COLO668 (cell line): ENCODE measurements around the gene ASGR2.
"Not testable (repeated sequence)": the region's sequence is repeated elsewhere in the genome, so short reads cannot be mapped to it uniquely, and the experiment has no call there.

Experiments used
- DNase-seq: peaks from one replicate; lab custom pipeline; 2025; ENCODE audit not compliant: unreplicated experiment; lab: John Stamatoyannopoulos, UW

Gene ASGR2

DNA sequence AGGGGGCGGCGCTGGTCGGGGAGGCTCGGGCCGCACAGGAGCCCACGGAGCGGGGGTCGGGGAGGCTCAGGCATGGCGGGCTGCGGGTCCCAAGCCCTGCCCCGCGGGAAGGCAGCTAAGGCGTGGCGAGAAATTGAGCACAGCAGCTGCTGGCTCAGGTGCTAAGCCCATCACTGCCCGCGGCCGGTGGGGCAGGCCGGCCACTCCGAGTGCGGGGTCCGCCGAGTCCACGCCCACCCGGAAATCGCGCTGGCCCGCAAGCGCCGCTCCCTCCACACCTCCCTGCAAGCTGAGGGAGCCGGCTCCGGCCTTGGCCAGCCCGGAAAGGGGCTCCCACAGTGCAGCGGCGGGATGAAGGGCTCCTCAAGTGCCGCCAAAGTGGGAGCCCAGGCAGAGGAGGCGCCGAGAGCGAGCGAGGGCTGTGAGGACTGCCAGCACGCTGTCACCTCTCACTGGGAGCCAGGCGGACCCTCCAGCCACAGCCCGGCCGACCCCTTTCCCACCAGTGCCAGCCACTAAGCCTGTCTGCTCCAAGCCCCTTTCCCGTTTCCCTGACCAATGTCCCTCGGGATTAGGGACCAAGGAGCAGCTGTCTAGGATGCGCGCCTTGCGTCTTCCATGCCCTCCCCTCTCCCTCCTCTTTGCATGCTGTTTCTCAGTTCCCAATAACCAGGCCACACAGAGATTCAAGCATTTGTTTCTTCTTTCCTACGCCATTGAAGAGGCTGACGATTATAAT, 13.8 kb downstream of the ASGR2 start:
- not testable (repeated sequence) for DNase-seq

DNA sequence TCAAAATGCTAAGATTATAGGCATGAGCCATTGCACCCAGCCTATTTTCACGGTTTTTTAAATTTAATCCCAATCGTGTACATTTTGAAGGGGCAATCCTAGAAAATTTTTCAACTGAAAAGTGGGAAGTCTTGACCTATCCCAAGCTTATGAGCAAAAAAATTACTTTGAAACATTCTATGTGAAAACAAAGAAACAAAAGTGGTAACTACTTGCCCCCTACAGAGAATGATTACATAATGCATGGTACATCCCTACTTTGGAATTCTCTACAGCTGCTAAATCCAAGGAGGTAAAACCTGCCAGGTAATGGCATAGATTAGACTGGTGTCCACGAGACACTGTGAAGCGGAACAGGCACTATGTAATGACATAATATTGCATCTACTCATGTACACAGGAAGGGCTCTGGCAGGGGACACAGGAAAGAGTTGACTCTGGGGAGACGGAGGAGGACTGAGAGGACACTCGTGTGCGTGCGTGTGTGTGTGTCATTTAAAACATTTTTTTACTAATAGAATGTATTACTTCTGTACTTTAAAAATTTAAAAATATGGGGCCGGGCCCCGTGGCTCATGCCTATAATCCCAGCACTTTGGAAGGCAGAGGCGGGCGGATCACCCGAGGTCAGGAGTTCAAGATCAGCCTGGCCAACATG, 15.7 kb downstream of the ASGR2 start:
- DNase-seq, result no peak

DNA sequence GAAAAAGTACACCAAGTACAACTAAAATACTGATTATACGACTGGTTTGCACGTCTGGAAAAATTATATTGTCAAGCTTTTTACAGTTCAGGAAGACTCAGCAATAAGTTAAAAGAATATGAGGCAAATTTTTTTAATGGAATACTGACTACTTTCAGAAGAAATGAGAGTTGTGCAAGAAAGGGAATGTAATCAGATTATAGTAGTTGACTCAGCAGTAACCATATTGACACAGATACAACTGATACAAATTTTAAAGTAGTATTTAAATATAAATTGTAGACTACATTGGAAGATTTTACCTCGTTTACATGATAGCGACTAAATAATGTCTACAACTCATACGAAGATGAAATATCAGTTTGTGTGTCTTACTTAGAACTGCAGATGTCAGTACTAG, 16.7 kb downstream of the ASGR2 start:
- no peak for DNase-seq

DNA sequence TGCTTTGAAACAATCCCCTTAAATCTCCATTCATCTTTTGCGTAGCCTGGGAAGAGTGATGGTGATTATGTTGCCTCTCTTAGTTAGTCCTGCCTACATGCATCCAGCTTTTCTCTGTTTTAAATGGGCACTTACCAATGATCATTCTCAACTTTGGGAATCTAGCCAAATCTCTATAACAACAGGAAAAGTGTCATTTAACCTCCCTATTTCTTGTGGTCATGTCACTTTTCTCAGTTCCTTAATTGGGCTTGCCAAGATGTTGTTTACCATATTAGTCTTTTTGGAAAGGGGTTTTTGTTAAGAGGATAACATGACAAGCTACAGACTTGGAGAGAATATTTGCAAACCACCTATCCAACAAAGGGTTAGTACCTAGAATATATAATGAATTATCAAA, 19.0 kb downstream of the ASGR2 start:
- DNase-seq, result no peak

DNA sequence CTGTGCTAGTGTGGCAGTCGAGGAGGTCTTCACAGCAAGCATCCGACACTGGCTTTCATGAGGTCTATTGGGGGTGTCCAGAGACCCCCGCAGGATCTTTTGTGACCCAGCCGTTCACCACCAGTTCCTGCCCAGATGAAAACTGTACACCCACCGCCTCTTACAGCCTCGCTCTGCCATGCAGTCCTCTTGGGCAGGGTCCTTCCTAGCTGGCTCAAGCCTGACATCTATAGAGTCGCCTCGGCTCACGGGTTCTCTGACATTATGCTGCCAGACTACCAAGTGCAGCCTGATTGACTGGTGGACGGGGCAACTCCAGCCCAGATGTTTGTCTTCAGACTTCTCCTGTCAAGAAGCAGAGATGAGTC, 20.0 kb downstream of the ASGR2 start:
- no peak for DNase-seq

DNA sequence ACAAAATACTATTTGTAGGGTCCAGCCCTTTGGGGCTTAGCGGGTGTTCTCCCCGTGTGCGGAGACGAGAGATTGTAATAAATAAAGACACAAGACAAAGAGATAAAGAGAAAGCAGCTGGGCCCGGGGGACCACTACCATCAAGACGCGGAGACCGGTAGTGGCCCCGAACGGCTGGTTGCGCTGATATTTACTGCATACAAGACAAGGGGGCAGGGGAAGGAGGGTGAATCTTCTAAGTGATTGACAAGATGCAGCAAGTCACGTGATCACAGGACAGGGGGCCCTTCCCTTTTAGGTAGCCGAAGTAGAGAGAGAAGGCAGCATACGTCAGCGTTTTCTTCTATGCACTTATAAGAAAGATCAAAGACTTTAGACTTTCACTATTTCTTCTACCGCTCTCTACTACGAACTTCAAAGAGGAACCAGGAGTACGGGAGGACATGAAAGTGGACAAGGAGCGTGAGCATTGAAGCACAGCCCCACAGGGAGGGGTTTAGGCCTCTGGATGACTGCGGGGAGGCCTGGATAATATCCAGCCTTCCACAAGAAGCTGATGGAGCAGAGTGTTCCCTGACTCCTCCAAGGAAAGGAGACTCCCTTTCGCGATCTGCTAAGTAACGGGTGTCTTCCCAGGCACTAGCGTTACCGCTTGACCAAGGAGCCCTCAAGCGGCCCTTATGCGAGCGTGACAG, 23.2 kb downstream of the ASGR2 start:
- not testable (repeated sequence) for DNase-seq

DNA sequence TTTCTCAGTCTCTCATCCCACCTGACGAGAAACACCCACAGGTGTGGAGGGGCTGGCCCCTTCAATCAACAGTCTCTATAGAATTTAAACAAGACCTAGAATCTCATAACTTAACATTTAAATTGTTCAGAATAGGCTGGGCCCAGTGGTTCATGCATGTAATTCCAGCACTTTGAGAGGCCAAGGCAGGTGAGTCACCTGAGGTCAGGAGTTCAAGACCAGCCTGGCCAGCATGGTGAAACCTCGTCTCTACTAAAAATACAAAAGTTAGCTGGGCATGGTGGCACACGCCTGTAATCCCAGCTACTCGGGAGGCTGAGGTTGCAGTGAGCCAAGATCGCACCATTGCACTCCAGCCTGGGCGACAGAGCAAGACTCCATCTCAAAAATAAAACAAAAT, 25.1 kb downstream of the ASGR2 start:
- DNase-seq, result not testable (repeated sequence)

DNA sequence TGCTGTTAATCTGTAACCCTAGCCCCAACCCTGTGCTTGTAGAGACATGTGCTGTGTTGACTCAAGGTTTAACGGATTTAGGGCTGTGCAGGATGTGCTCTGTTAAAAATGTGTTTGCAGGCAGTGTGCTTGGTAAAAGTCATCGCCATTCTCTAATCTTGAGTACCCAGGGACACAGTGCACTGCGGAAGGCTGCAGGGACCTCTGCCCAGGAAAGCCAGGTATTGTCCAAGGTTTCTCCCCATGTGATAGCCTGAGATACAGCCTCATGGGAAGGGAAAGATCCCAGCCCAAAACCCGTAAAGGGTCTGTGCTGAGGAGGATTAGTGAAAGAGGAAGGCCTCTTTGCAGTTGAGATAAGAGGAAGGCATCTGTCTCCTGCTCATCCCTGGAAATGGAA, 26.2 kb downstream of the ASGR2 start:
- DNase-seq, result not testable (repeated sequence)

DNA sequence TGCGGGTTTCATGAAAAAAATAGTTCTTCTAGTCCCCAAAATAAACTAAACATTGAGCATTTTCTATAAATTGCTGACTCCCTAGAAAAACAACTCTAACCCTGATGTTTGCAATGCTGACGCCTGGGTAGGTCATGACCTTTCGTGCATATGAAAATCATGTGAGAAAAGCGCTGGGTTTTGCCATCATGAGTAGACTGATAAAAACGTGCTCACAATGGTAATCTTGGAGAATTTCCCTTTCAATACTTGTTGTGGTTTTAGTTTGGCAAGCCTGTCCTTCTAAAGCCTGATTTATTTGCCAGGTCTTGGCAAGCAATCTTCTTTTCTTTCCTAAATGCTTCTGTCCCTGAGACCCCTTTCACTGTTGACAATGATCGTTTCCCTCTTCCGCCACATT, 30.5 kb downstream of the ASGR2 start:
- no peak for DNase-seq

DNA sequence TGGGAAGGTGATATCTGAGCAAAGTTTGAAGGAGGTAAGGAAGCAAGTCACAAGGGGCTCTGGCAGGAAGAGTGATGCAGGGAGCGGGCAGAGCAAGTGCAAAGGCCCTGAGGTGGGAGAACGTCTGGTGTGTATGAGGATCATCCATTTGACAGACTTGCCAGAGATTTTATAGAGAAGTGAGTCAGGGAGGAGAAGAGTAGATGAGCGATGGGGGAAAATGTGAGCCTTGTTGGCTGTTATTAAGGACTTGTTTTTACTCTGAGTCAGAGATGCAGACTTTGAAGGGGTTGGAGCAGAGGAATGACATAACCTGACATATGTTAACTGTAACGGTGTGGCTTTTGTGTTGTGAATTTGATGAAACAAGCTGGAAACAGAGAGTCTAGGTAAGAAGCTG, 31.0 kb downstream of the ASGR2 start:
- no peak for DNase-seq

DNA sequence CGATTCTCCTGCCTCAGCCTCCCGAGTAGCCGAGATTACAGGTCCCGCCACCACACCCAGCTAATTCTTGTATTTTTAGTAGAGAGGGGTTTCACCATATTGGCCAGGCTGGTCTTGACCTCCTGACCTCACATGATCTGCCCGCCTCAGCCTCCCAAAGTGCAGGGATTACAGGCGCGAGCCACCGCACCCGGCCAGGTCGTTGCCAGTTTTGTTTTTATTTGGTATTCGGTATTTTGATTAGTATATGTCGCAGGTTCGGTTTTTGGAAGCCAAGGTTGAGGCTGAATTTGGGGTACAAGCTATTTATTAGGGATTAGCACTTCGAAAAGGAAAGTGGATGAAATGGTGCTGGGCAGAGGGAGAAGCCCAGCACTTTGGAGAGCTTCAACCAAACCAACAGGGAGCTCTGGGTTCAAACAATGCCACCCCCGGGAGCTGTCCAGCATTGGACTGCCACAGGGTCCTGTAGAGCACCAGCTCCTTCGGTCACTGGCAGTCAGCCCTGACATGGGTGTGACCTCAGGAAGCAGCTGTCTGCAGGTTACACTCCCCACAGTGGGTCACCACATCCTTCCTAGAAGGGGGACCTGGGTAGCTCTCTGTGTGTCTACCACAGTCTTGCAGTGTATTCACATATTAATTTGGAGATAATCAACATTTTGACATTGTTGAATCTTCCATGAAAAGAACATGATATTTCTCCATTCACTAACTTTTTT, 33.1 kb downstream of the ASGR2 start:
- DNase-seq, result no peak

DNA sequence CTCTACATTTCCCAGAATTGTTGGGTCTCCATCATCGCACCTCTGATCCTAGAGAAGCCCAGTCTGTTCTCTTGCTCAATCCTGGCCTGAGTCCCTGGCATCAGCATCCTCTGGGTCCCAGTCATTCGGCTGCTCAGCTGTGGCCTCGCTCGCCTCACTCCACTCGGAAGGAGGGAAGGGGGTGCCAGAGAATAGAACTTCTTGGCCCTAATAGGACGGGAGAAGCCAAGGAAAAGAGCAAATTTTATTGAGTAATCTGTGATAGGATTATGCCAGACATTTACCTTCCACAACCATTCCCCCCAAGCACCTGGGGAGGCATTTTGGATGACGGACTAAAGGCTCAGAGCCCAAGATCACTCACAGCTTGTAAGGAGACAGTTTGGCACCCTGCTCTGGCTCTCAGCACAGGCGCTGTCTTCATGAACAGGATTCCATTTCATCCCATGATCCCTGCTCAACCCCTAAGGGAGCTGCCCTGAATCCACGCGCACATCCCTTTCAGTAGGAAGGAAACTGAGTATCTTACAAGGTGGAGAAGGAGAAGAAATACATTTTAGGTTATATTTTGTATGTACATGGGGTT, 34.1 kb downstream of the ASGR2 start:
- DNase-seq, result no peak

DNA sequence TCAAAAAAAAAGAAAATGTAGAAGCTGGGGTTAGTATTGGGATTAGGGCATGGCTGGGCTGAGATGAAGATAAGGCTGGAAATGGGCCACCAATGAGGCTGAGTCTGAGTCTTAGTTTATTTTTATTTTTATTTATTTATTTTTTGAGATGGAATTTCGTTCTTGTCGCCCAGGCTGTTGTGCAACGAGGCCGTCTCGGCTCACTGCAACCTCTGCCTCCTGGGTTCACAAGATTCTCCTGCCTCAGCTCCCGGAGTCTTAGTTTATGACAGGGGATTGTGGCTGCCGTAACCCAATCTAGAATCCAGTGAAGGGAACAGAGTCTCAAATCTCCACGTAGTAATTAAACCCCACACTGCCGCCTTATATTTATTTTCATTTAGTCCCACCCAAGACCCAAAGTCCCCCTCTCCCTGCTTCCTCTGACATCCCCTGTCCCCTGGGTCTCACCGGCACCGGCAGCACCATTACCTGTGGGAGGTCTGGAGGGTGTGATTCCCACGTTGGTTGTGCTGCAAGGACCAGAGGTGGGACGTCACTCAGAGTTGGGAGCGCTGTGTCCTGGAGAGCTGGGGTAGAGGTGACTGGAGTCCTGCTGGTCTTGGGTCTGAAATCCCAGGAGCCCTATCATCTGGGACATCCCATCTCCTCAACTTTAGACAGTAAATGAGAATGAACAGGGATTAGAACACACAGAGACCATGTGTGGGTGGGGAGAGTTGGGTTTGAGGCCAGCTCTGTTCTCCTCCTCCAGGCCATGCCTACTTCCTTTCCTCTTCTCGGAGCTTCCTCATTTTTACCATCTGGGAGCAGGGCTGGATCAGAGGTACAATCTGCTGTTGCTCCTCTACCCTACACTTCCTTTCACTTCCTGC, 34.8 kb downstream of the ASGR2 start, which contains the start of gene CLEC10A:
Gene CLEC10A (minus strand): TSS at position 671 of the 875 bp plus-strand sequence. CDS start 1,439 bp downstream, outside the sequence.
- no peak for DNase-seq

DNA sequence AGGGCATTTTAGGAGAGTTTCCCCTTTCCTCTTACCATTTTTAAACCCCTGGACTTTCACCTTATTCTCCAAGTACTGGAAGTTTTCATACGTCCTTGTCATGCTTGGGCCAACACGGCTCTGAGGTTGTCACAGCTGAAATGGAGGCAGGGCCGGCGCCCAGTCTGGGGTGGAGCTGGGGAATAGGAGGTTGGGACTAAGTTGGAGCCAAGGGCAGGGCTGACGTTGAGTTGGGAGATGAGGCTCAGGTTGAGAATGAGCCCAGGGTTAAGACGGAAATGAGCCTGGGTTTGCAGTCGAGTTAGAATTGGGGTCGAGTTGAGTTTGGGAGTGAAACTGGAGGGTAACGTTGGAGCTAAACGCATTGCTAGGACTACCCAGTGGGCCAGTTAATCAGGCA, 35.9 kb downstream of the ASGR2 start:
- DNase-seq, result no peak

DNA sequence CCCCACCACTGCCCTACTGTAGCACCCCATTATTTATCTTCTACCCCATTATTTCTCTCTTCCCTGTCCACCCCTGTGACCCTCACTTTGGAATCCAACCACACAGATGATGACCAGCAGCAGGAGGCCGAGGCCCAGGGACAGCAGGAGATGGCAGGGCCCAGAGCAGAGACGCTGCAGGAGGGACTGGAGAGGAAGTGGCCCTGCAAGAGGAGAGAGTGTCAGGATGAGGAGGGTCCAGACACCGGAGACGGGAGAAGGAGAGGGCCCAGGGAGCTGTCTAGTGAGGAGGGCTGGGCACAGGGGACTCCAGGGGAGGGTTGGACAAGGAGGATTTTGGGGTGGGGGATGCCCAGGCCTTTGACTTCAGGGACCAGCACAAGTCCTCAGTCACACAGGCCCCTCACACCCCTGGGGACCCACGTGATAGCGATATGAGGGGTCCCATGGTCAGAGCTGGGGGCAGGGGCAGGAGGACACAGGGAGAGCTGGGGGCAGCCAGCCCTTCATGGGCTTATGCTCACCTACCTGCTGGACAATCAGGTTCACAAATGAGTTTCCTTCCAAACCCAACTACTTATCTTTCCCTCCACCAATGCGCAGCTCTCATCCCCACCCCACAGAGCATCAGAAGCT, 36.6 kb downstream of the ASGR2 start:
- DNase-seq, result no peak

DNA sequence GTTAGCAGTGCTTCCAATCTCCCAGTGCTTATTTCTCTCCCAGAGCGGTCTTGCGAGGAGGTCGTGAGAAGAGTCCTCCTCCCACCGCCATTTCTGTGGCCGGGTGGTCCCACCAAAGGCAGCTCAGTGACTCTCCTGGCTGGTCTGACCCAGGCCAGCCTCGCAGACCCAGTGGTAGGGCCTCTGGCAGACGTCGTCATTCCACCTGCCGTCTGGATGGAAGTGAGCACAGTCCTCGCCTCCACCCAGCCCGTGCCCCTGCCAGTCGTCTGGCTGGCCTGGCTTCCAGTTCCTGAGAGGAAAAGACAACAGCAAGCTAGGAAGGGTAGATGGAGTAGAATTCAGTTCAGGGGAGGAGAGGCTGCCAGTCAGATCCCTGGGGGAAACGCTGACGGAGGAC, 39.7 kb downstream of the ASGR2 start:
- DNase-seq, result no peak

DNA sequence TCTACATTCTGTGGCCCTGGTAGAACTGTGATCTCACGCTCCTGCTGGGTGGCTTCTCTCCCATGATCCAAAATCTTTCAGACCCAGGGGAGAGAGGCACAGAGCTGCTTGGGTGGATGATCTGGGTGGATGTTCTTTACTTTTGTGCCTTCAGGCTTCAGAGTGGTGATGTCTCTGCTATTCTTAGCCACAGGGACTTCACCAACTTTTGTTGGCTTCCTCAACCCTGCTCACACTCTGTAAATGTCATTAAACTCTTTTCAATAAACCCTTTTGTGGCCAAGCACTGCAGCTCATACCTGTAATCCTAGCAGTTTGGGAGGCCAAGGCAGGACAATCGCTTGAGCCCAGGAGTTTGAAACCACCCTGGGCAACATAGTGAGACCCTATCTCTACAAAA, 42.2 kb downstream of the ASGR2 start:
- DNase-seq, result no peak

DNA sequence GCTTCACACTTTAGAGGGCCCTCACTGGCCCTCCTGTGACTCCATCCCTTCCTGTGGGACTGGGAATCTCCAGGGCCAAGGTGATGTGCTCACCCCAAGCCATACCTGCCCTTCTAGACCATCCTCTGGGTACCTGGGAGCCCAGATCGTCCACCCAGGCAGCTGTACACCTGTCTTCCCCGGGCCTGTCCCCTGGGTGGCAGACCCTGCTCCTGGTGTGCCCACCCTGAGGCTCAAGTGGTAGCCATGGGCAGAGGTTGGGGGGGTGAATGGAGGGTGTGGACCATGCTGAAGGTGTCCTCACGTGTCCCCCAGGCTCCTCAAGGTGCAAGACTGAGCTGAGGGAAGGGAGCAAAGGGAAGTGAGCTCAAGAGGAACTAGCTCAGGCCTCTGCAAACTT, 43.9 kb downstream of the ASGR2 start:
- DNase-seq, result no peak

DNA sequence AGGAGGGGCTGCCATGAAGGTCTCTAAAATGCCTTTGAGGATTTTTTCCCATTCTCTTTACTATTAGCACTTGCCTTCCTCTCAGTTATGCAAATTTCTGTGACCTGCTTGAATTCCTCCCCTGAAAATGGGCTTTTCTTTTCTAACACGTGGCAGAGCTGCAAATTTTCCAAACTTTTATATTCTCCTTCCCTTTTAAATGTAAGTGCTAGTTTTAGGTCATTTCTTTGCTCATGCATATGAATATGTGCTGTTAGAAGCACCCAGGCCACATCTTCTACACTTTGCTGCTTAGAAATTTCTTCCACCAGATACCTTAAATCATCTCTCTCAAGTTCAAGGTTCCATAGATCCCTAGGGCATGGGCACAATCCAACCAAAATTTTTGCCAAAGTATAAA, 46.4 kb downstream of the ASGR2 start:
- no peak for DNase-seq

DNA sequence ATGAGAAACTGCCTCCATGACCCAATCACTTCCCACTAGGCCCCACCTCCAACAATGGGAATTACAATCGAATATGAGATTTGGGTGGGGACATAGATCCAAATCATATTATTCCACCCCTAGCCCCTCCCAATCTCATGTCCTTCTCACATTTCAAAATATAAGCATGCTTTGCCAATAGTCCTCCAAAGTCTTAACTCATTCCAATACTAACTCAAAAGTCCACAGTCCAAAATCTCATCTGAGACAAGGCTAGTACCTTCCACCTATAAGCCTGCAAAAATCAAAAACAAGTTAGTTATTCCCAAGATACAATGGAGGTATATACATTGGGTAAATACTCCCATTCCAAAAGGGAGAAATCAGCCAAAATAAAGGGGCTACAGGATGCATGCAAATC, 47.4 kb downstream of the ASGR2 start:
- DNase-seq, result no peak
